ENCODE measurements around the gene PPP1R37. TPM values are rescaled to one million over a fixed set of nuclear protein-coding genes. Genes with fewer than 3 reads are reported as not detected.

The PPP1R37 gene
- total and polyA plus RNA-seq, 2 of the 13 experiments (the other 11 are each of a cell fraction or from before 2014, with no cell fraction given), result 9.0 to 14.3 TPM

GRCh38 chr19:45128806-45129205, 35.8 kb downstream of the PPP1R37 start:
- Histone ChIP-seq H3K79me2 (ENCODE audit: insufficient read depth, low read length) (peaks cover 45% of the 10 kb centered on the region), H3K9ac (ENCODE audit: insufficient read depth, low read depth, low read length) (no peak overlapping the region), H3K4me2 (ENCODE audit: low read depth, low read length) (no peak overlapping the region), H3K4me1 (ENCODE audit: insufficient read depth, low read length) (peaks cover 36% of the 10 kb centered on the region), H4K20me1 (ENCODE audit: insufficient read depth, low read length) (peaks cover 23% of the 10 kb centered on the region; the same call in 1 of the 2 replicates), H3K27ac (ENCODE audit: extremely low read length, insufficient read depth, low read length) (no peak overlapping the region), H3K27me3 (ENCODE audit: control insufficient read depth in 1 of 2, insufficient read depth in 2 of 2, low read length in 2 of 2) (no peaks in the 10 kb centered on the region), H3K36me3 (replicated peaks in 1 of 2; ENCODE audit: control insufficient read depth in 1 of 2, insufficient read depth in 2 of 2, low read length in 2 of 2) (peaks cover 6 to 15% of the 10 kb centered on the region in 2 experiments; a peak in 3 of 5 replicates), H3K9me3 (ENCODE audit: low read length) (no peaks in the 10 kb centered on the region), H2AFZ (ENCODE audit: low read length) (no peak overlapping the region), H3K4me3 (replicated peaks in 1 of 3; ENCODE audit: insufficient read depth in 1 of 3, low read depth in 2 of 3, low read length in 3 of 3) (no peak overlapping the region)
- TF ChIP-seq RNF219 (CRISPR knock-in tag; IDR thresholded peaks at IDR 0.05) (no peak), XBP1 (CRISPR knock-in tag; IDR thresholded peaks at IDR 0.05) (no peak), TEF (CRISPR knock-in tag; IDR thresholded peaks at IDR 0.05) (no peak), ZFP36L2 (CRISPR knock-in tag; IDR thresholded peaks at IDR 0.05) (no peak), CAMTA2 (CRISPR knock-in tag; IDR thresholded peaks at IDR 0.05; ENCODE audit: borderline replicate concordance) (no peak), ZNF3 (CRISPR knock-in tag; IDR thresholded peaks at IDR 0.05) (no peak), HIC2 (CRISPR knock-in tag; IDR thresholded peaks at IDR 0.05; ENCODE audit: low read depth) (no peak), ASH2L (IDR thresholded peaks at IDR 0.05; ENCODE audit: insufficient read length, low read depth, low read length) (no peak)
- TF ChIP-seq, protein P1, sequence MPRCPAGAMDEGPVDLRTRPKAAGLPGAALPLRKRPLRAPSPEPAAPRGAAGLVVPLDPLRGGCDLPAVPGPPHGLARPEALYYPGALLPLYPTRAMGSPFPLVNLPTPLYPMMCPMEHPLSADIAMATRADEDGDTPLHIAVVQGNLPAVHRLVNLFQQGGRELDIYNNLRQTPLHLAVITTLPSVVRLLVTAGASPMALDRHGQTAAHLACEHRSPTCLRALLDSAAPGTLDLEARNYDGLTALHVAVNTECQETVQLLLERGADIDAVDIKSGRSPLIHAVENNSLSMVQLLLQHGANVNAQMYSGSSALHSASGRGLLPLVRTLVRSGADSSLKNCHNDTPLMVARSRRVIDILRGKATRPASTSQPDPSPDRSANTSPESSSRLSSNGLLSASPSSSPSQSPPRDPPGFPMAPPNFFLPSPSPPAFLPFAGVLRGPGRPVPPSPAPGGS (CRISPR knock-in tag; IDR thresholded peaks at IDR 0.05), result no peak
- POLR2A ChIA-PET, result no interaction called here
- CTCF ChIA-PET (ENCODE audit: low intra/inter-chr PET ratio, low total read pairs), result no interaction called here
- ATAC-seq (no peak), FAIRE-seq (no peak), DNase-seq (ENCODE audit: low spot score) (no peak)
- no TSS peak for BruUV-seq (replicated peaks)
- intact Hi-C loops (cut with micrococcal nuclease; ENCODE audit: unreplicated experiment) (loop anchor here (5.0 kb wide), 2 partner anchors 52 to 112 kb away; partner anchors contain the start of genes GEMIN7 and ZNF296), in situ Hi-C loops (cut with HindIII; ENCODE audit: extremely low pct_ligation_motif_present, low pct_unique_long_range_greater_than_20kb) (loop anchor here (10.0 kb wide), 1 partner anchor 114 kb away; no protein-coding TSS in a partner anchor)
- 100% methylated on average over 3 of the region's 5 CpGs for WGBS (ENCODE audit: low lambda C conversion rate)

Data from HepG2 (cell line).